B cell (primary cell): Measurements from ENCODE around the gene WEE1.
A peak's percentile ranks its signal among the peaks of the same experiment; 100 is the strongest.

ENCODE experiments used
- CTCF ChIP-seq: fragments of 200-600 bp; IDR thresholded peaks from one replicate; pipeline ENCODE4 v1.8.0; 2022; ENCODE audit warnings: antibody characterized with exemption, mild to moderate bottlenecking
- EZH2 ChIP-seq: IDR thresholded peaks from 2 replicates; pipeline ENCODE4 v1.6.1; 2012; ENCODE audit warnings: borderline replicate concordance, low read depth, mild to moderate bottlenecking, moderate library complexity, low read length; ENCODE audit not compliant: insufficient read depth, poor library complexity, severe bottlenecking

GRCh38 chr11:9613830-9614762 is 40.6 kb downstream of the WEE1 start:
- TF ChIP-seq CTCF (peak; percentile 72), EZH2 (no peak)
